Stimulated activated CD4-positive, alpha-beta T cell treated with anti-CD3 and anti-CD28 coated beads, Interleukin-2, amount 100 ng/mL, for 48 hours (primary cell): ENCODE data around the gene BRAF.
"Not testable (repeated sequence)": the region's sequence is repeated elsewhere in the genome, so short reads cannot be mapped to it uniquely, and the experiment has no call there.

Experiments used
- DNase-seq, 2 donors: peaks; one replicate each; pipeline ENCODE4 v3.0.0-alpha.2; 2020

Gene BRAF

GRCh38 chr7:140924821-140925421 is at the start of gene BRAF:
TSS of gene BRAF (minus strand) at chr7:140924929. CDS start at chr7:140924703, 226 bp downstream.
- DNase-seq, result peak; percentile 95 to 98

GRCh38 chr7:140972876-140973829 is 48.4 kb upstream of the BRAF start:
- no peak for DNase-seq

- DNase-seq, result no peak
These were observed 47.6 kb upstream of the BRAF start for GRCh38 chr7:140972344-140972743.

DNA sequence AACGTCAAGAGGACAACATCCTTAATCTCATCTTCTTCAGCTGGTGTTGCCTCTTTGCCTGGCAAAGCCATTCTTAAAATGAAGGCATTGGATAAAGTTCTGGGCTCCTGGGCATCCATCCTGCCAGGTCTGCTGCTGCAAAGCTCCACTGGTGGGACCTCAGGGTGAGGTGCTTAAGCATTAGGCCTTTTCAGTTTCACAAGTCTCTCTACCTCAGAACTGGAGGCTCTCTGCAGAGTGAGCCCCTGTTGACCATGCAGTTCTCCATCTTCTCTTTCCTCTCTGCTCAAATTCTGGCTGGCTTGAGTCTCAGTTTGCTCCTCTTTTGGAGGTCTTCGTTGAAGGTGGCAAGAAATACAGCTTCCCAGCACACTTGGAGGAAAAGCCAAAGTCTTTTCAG is 42.7 kb upstream of the BRAF start:
- no peak for DNase-seq

DNA sequence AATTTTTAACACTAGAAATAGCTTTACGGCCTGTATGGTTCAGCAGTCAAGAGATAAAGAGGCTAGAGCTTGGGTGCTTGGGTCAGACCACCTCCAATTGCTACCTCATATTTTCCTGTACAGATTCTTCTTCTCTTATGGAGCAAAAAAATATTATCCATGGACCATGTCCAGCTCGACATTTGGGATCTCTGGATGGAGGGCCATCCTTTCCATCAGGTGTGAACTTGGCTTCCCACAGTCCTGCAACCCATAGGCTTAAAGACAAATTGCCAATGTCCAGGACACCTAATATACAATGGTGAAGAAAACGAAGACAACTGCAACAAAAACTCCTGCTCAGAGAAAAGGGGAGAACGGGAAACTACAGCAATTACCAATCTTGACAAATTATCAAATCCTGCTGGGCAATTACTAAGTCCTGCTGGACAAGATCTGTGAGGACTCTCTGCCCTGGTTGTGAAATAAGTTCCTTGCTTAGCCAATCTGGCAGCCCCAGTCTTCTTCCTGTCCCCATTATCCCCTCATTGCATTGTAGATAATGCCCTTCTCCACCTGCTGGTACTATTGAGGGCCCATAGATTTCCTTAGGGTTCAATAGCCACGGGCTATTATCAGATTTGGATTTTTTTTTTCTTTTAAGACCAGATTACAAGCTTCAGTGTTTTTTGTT is 42.0 kb upstream of the BRAF start:
- DNase-seq, result no peak

DNA sequence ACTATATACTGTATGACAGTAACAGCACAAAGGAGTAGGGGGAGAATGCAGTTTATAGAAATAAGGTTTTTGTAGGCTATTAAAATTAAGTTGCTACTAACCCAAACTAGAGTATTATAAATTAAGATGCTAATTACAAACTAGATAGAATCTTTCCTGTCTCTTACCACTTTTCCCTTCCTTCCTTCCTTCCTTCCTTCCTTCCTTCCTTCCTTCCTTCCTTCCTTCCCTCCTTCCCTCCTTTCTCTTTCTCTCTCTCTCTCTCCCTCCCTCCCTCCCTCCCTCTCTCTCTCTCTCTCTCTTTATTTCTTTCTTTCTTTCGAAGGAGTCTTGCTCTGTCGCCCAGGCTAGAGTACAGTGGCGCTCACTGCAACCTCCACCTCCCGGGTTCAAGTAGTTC is 36.4 kb upstream of the BRAF start:
- no peak for DNase-seq

- DNase-seq, result not testable (repeated sequence)
These were observed 32.3 kb upstream of the BRAF start for GRCh38 chr7:140956997-140957396.

DNA sequence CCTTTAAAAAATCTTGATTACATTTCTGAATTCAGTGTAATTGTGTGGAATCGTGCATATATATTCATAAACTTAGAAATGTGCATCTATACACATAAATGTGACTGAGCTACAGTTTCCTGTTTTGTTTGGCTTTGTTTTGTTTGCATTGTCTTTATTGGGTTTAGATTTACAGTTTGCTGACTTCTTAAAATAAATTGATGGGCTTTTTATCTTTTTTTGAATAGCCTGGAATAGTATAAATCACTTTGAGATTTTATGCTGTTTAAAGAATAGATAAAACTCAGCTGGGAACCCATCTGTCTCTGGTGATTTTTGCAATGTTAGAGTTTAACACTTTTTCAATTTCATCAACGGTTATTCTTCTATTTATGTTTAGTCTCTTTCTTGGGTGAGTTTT is 21.2 kb upstream of the BRAF start:
- no peak for DNase-seq

DNA sequence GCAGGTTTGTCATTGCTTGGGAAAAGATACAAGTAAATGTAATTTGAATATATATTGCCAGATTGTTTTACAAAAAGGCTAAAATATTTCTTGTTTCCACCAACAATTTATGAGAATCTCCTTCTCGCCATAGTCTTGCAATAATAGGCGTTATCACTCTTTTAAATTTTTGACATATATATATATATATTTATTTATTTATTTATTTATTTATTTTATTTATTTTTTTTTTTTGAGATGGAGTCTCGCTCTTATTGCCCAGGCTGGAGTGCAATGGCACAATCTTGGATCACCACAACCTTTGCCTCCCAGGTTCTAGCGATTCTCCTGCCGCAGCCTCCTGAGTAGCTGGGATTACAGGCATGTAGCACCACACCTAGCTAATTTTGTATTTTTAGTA is 17.5 kb upstream of the BRAF start:
- not testable (repeated sequence) for DNase-seq

DNA sequence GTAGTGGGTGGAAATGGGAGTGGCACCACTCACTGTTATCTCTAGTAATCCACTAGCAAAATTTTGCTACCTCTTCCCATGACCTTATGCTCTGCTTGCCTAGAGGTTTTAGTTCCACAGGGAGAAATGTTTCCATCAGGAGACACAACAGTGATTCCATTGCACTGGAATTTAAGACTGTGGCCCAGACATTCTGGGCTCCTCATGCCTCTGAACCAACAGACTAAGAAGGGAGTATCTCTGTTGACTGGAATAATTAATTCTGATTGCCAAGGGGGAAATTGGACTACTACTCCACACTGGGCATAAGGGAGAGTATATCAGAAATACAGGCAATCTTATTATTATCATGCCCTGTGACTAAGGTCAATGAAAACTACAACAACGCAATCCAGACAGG is 16.2 kb upstream of the BRAF start:
- no peak for DNase-seq

- DNase-seq, result no peak
These were observed 13.1 kb upstream of the BRAF start for GRCh38 chr7:140937702-140938264.

DNA sequence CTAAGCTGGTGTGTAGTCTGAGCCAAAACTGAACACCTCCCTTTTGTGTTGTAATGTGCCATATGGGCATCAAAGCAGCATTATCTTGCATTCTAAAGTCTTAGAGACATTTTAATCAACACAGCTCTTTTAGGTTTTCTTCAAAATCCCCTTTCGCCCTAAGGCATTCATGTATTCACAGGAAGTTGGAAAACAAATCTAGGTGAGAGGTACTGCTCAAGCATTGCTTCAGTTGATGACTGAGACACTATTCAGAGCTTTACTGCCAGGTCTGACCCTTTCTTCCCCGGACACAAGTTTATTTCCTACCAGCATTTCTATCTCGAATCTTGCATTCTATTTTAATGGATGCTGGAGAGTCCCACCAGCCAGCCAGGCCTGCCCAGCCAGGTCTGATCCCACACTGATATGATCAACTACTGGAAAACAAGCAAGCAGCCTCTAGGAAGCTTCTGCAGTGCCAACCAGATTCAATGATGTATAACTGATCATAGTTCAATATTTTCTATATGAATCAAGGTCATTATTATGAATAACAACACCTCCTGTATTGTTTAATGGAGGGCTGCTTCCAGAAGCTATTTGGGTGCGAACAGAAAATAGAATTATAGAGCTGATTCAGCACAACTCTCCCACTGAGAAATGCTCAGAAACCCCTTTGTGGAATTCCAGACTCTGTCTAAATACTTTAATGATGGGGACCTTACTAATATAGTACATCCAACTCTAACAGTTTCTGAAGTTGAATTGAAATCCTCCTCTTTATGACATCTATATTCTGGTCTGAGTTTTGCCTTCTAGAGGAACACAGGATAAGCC is 4.0 kb upstream of the BRAF start:
- no peak for DNase-seq

DNA sequence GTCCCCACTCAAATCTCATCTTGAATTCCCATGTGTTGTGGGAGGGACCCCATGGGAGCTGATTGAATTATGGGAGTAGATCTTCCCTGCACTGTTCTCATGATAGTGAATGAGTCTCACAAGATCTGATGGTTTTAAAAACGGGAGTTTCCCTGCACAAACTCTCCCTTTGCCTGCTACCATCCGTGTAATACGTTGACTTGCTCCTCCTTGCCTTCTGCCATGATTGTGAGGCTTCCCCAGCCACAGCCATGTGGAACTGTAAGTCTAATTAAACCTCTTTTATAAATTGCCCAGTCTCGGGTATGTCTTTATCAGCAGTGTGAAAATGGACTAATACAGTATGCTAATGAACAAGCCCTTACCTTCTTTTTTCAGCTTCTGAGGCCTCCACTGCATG is 3.2 kb upstream of the BRAF start:
- DNase-seq, result not testable (repeated sequence)

- DNase-seq, result no peak
These were observed 2.6 kb upstream of the BRAF start for GRCh38 chr7:140927351-140927750.

- DNase-seq, result no peak
These were observed 1.5 kb upstream of the BRAF start for GRCh38 chr7:140926021-140926817.

GRCh38 chr7:140924019-140924820 is 509 bp downstream of the BRAF start:
- DNase-seq, result peak; percentile 39 to 60

- DNase-seq, result no peak
These were observed 1.2 kb downstream of the BRAF start for GRCh38 chr7:140923358-140924006.

- no peak for DNase-seq
These were observed 1.9 kb downstream of the BRAF start for GRCh38 chr7:140922741-140923345.

- no peak for DNase-seq
These were observed 4.0 kb downstream of the BRAF start for GRCh38 chr7:140920745-140921144.

DNA sequence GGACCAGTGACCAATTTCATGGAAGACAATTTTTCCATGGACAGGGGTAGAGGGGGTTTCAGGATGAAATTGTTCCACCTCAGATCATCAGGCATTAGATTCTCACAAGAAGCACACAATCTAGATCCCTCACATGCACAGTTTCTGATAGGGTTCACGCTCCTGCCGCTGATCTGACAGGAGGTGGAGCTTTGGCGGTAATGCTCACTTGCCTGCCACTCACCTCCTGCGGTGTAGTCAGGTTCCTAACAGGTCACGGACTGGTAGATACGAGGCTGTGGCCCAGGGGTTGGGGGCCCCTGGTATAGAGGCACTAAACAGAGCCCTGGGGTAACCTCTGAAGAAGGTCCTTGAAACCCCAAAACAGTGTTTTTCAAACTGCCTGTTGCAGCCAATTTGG is 6.5 kb downstream of the BRAF start:
- DNase-seq, result no peak
